ENCODE results near the gene WSCD1.

Gene WSCD1

GRCh38 chr17:6135996-6136395, 65.8 kb downstream of the WSCD1 start:
- TF ChIP-seq CTCF (IDR thresholded peaks at IDR 0.05; ENCODE audit: borderline replicate concordance, insufficient read depth, low read depth, low read length): no peak
- no peak overlapping the region for H3K4me3 ChIP-seq (ENCODE audit: low read depth, low read length)

GRCh38 chr17:6137716-6138502, 67.7 kb downstream of the WSCD1 start:
- no peak for TF ChIP-seq CTCF (IDR thresholded peaks at IDR 0.05; ENCODE audit: borderline replicate concordance, insufficient read depth, low read depth, low read length)
- no peak overlapping the region for H3K4me3 ChIP-seq (ENCODE audit: low read depth, low read length)

- TF ChIP-seq CTCF (IDR thresholded peaks at IDR 0.05; ENCODE audit: borderline replicate concordance, insufficient read depth, low read depth, low read length): no peak
- no peak overlapping the region for H3K4me3 ChIP-seq (ENCODE audit: low read depth, low read length)
Measured at GRCh38 chr17:6138761-6139446, 68.7 kb downstream of the WSCD1 start.

GRCh38 chr17:6139447-6139832, 69.3 kb downstream of the WSCD1 start:
- no peak overlapping the region for H3K4me3 ChIP-seq (ENCODE audit: low read depth, low read length)
- no peak for TF ChIP-seq CTCF (IDR thresholded peaks at IDR 0.05; ENCODE audit: borderline replicate concordance, insufficient read depth, low read depth, low read length)

GRCh38 chr17:6140188-6140587, 70.0 kb downstream of the WSCD1 start:
- H3K4me3 ChIP-seq (ENCODE audit: low read depth, low read length): no peak overlapping the region
- no peak for TF ChIP-seq CTCF (IDR thresholded peaks at IDR 0.05; ENCODE audit: borderline replicate concordance, insufficient read depth, low read depth, low read length)

- no peak for TF ChIP-seq CTCF (IDR thresholded peaks at IDR 0.05; ENCODE audit: borderline replicate concordance, insufficient read depth, low read depth, low read length)
- H3K4me3 ChIP-seq (ENCODE audit: low read depth, low read length): no peak overlapping the region
Measured at GRCh38 chr17:6140728-6141330, 70.7 kb downstream of the WSCD1 start.
